Measurements from ENCODE around the gene LIMA1.
A peak's percentile ranks its signal among the peaks of the same experiment; 100 is the strongest.

GRCh38 chr12:50196537-50196936 is 86.8 kb downstream of the LIMA1 start:
- TF ChIP-seq SP1 (IDR thresholded peaks at IDR 0.05) = no peak
- no peak for TF ChIP-seq FOXA1 (IDR thresholded peaks at IDR 0.05)
- no peak for TF ChIP-seq HDGF (IDR thresholded peaks at IDR 0.05; ENCODE audit: borderline replicate concordance)
- TF ChIP-seq SUZ12 (IDR thresholded peaks at IDR 0.05) = no peak
- TF ChIP-seq, protein P1, sequence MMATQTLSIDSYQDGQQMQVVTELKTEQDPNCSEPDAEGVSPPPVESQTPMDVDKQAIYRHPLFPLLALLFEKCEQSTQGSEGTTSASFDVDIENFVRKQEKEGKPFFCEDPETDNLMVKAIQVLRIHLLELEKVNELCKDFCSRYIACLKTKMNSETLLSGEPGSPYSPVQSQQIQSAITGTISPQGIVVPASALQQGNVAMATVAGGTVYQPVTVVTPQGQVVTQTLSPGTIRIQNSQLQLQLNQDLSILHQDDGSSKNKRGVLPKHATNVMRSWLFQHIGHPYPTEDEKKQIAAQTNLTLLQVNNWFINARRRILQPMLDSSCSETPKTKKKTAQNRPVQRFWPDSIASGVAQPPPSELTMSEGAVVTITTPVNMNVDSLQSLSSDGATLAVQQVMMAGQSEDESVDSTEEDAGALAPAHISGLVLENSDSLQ (IDR thresholded peaks at IDR 0.05) = peak; percentile 36; the same call in 1 of the 2 replicates
- no peak for TF ChIP-seq TARDBP (IDR thresholded peaks at IDR 0.05)
- no peak for TF ChIP-seq NFRKB (IDR thresholded peaks at IDR 0.05)
- no peak for TF ChIP-seq BHLHE40 (IDR thresholded peaks at IDR 0.05; ENCODE audit: borderline replicate concordance)

Measured in HEK293T (cell line).